Suprapubic skin (tissue), 4 donors: ENCODE measurements around the gene ZCCHC7. TPM values are rescaled to one million over a fixed set of nuclear protein-coding genes. Genes with fewer than 3 reads are reported as not detected.
"Not testable (repeated sequence)": the region's sequence is repeated elsewhere in the genome, so short reads cannot be mapped to it uniquely, and the experiment has no call there.

Source experiments
- DNase-seq, 2 donors: peaks; one replicate each; pipeline ENCODE4 v3.0.0-alpha.2; 2019; ENCODE audit warnings: low spot score in 2 of 2
- H3K27ac ChIP-seq: fragments of 200-600 bp; sonication (generic); one replicate; pipeline ENCODE4 v1.5.1; 2019
- H3K27me3 ChIP-seq: fragments of 200-600 bp; sonication (generic); one replicate; pipeline ENCODE4 v1.5.1; 2019
- H3K36me3 ChIP-seq: fragments of 200-600 bp; sonication (generic); one replicate; pipeline ENCODE4 v1.5.1; 2019
- H3K4me1 ChIP-seq: fragments of 200-600 bp; sonication (generic); one replicate; pipeline ENCODE4 v1.5.1; 2019
- H3K4me3 ChIP-seq: fragments of 200-600 bp; sonication (generic); one replicate; pipeline ENCODE4 v1.5.1; 2019; ENCODE audit warnings: mild to moderate bottlenecking
- H3K9me3 ChIP-seq: fragments of 200-600 bp; sonication (generic); one replicate; pipeline ENCODE4 v1.5.1; 2019
- EP300 ChIP-seq: sonication (generic); formaldehyde crosslinking; IDR thresholded peaks from one replicate; pipeline ENCODE4 v1.6.1; 2017; ENCODE audit warnings: antibody characterized with exemption
- POLR2A ChIP-seq, 2 donors: fragments of 450-650 bp; IDR thresholded peaks; one replicate each; pipeline ENCODE4 v1.6.1; 2017; ENCODE audit warnings: antibody characterized with exemption in 2 of 2, mild to moderate bottlenecking in 2 of 2, moderate library complexity in 2 of 2
- POLR2AphosphoS5 ChIP-seq, 3 donors: sonication (generic); formaldehyde crosslinking; IDR thresholded peaks; one replicate each; pipeline ENCODE4 v1.6.1; 2017; ENCODE audit warnings: antibody characterized with exemption in 3 of 3
- WGBS: methylation state at CpG from one replicate; pipeline ENCODE4 v1.1.5; 2018; 5-methylcytosine and 5-hydroxymethylcytosine counted together
- total RNA-seq, 4 donors: library from RNA; depleted of rRNA; stranded (reverse); fragments of >200 nt; gene quantifications; one replicate each; pipeline ENCODE4 v1.1.0, GENCODE V29; 2016
- TF ChIP-seq, protein P1 (sequence below), 2 donors: fragments of 200-600 bp in 1 of 2; fragments of 450-650 bp in 1 of 2; sonication (generic) in 1 of 2; IDR thresholded peaks; one replicate each; pipeline ENCODE4 v1.5.1; 2016 to 2019; ENCODE audit warnings: antibody characterized with exemption in 2 of 2, mild to moderate bottlenecking in 1 of 2, moderate library complexity in 1 of 2

The ZCCHC7 gene
- total RNA-seq, 4 donors from 2014 or later: 16.3 to 37.6 (median 20.4) TPM

DNA sequence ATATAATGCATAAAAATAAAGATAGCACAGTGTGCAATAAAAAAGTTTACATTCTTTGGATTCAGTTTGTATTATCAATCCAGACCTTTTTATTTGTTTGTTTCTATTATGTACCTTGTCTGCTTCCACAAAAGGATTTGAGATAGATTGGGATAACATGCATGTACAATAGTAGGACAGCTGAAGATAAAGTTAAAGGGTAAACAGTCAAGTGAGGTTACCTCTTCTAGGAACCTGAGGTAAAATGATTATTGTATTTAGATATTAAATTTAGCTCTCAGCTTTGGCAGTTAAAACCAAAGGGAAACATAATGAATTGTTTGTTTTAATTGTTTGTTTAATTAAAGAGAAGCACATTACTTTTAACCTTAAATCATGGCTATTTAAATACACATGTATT, 81.7 kb downstream of the ZCCHC7 start:
- Histone ChIP-seq H3K4me3 (no peak overlapping the region), H3K9me3 (no peaks in the 10 kb centered on the region), H3K36me3 (peaks cover 10% of the 10 kb centered on the region), H3K4me1 (peaks cover 5% of the 10 kb centered on the region), H3K27ac (no peak overlapping the region), H3K27me3 (no peaks in the 10 kb centered on the region)
- no peak for DNase-seq
- TF ChIP-seq POLR2A (IDR thresholded peaks at IDR 0.05): no peak
- TF ChIP-seq, protein P1, sequence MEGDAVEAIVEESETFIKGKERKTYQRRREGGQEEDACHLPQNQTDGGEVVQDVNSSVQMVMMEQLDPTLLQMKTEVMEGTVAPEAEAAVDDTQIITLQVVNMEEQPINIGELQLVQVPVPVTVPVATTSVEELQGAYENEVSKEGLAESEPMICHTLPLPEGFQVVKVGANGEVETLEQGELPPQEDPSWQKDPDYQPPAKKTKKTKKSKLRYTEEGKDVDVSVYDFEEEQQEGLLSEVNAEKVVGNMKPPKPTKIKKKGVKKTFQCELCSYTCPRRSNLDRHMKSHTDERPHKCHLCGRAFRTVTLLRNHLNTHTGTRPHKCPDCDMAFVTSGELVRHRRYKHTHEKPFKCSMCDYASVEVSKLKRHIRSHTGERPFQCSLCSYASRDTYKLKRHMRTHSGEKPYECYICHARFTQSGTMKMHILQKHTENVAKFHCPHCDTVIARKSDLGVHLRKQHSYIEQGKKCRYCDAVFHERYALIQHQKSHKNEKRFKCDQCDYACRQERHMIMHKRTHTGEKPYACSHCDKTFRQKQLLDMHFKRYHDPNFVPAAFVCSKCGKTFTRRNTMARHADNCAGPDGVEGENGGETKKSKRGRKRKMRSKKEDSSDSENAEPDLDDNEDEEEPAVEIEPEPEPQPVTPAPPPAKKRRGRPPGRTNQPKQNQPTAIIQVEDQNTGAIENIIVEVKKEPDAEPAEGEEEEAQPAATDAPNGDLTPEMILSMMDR (IDR thresholded peaks at IDR 0.05): no peak
- TF ChIP-seq EP300: no peak

DNA sequence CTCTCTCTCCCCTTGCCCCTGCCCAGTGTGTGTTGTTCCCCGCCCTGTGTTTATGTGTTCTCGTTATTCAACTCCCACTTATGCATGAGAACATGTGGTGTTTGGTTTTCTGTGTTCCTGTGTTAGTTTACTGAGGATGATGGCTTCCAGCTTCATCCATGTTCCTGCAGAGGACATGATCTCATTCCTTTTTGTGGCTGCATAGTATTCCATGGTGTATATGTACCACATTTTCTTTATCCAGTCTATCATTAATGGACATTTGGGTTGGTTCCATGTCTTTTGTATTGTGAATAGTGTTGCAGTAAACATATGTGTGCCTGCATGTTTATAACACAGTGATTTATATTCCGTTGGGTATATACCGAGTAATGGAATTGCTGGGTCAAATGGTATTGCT, 83.1 kb downstream of the ZCCHC7 start:
- H3K27ac ChIP-seq, H3K4me1 ChIP-seq, DNase-seq, H3K27me3 ChIP-seq, H3K4me3 ChIP-seq, H3K9me3 ChIP-seq: not testable (repeated sequence)
- peaks cover 13% of the 10 kb centered on the region for H3K36me3 ChIP-seq
- 94% methylated on average over 4 of the region's 4 CpGs for WGBS

DNA sequence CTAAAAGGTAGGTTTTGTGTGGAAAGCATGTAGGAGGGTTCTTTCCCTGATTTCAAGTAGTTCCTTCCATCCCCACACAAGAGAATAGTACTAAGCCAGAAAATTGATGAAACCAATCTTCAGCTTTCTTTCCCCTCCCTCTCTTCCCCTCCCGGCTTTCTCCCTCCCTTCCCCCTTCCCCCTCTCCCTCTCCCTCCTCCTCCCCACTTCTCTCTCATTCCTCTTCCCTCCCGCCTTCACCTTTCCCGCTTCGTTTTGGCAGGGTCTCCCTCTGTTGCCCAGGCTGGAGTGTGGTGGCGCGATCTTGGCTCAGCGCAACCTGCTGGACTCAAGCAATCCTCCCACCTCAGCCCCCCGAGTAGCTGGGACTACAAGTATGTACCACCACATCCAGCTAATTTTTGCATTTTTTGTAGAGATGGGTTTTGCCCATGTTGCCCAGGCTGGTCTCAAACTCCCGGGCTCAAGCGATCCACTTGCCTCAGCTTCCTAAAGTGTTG, 85.8 kb downstream of the ZCCHC7 start:
- Histone ChIP-seq H3K27ac (no peak overlapping the region), H3K36me3 (peaks cover 13% of the 10 kb centered on the region), H3K27me3 (no peaks in the 10 kb centered on the region), H3K4me1 (no peaks in the 10 kb centered on the region), H3K4me3 (no peak overlapping the region), H3K9me3 (no peaks in the 10 kb centered on the region)
- DNase-seq: no peak
- TF ChIP-seq, protein P1 (IDR thresholded peaks at IDR 0.05): no peak
- TF ChIP-seq POLR2AphosphoS5 (IDR thresholded peaks at IDR 0.05): no peak
- no peak for TF ChIP-seq POLR2A (IDR thresholded peaks at IDR 0.05)
- TF ChIP-seq EP300: no peak
- 93% methylated on average over 10 of the region's 10 CpGs for WGBS

DNA sequence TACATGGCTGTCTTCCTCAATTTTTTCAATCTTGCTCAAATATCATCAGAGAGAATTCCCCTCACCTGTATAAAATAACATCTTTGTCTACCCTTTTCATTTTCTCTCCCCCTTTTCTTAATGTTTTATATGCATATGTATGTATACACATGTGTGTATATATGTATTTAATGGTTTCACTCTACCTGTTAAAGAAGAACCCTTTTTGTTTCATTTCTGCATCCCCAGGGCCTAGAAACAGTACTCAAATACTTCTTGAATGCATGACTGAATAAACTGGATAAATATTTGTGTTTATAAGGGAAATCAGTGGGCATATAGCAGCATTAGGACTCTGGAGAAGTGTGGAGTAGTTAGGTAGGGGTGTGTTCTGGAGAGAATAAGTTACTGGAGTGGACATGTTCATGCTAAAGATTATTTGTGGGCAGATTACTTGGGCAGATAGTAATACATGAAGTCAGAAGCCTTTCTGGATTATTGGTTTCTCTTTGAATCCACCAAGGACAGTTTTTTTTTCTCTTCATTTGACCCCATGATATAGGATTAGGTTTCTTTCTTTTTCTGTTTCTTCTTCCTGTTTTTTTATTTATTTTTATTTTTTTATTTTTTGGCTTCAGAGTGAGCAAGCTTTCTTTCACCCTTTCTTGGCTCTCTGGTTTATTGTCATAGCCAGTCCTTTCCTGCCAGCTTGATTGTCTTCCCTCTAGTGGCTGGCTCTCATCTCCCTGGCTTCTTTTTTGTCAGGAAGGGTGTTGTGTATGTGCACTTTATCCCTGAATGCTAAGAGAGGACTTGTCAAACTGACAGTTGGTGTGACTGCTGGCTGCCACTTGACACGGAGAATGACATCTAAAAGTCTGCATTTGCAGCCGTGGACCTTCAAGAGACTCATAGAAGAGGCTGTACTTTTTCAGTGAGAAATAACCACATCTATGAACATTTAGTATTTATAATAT, 89.3 kb downstream of the ZCCHC7 start:
- H3K27ac ChIP-seq: no peak overlapping the region
- peaks cover 13% of the 10 kb centered on the region for H3K36me3 ChIP-seq
- H3K9me3 ChIP-seq: no peaks in the 10 kb centered on the region
- no peaks in the 10 kb centered on the region for H3K4me1 ChIP-seq
- TF ChIP-seq, protein P1 (IDR thresholded peaks at IDR 0.05): no peak
- no peak for TF ChIP-seq POLR2AphosphoS5 (IDR thresholded peaks at IDR 0.05)
- 43% methylated on average over 2 of the region's 2 CpGs for WGBS
- H3K4me3 ChIP-seq: no peak overlapping the region
- no peak for DNase-seq
- no peaks in the 10 kb centered on the region for H3K27me3 ChIP-seq

DNA sequence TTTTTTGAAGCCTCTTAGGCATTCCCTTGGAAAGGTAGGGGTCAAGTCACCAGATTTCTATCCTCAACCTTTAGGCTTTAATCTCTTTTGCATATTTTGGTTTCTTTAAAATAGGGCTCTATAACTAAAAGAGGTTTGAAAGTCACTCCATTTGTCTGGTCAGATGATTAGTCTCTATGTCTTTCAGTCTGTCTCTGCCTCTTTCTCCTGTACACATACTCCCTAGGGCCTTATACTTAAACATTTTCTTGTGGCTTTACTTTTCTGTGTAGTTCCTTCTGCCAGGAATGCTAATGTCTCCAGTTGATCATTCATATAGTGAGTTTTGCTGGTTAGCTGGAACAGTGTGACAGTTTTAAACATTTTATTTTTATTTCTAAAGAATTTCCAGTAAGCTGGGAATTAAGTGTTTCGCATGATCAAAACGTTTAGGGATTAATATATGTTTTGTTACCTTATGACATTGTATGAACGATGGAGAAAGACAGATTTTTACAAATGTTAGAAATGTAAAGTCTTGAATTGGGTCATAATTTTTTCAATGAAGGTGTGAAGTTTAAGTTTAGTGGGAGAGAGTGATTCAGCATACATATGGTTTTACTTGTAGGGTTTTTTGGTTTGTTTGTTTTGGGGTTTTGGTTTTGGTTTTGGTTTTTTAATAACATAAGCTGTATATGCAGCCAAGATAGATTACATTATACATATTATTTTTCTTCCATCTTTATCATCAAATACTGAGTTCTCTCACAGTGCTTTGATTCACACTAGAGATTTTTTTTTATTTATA, 90.6 kb downstream of the ZCCHC7 start:
- 88% methylated on average over 3 of the region's 3 CpGs for WGBS
- no peak overlapping the region for H3K27ac ChIP-seq

More for the DNA sequence above, 90.6 kb downstream of the ZCCHC7 start:
- no peak for DNase-seq
- TF ChIP-seq EP300 (no peak), POLR2A (IDR thresholded peaks at IDR 0.05) (no peak), POLR2AphosphoS5 (IDR thresholded peaks at IDR 0.05) (no peak)
- TF ChIP-seq, protein P1 (IDR thresholded peaks at IDR 0.05): no peak
- Histone ChIP-seq H3K4me3 (no peak overlapping the region), H3K4me1 (no peaks in the 10 kb centered on the region), H3K36me3 (peaks cover 13% of the 10 kb centered on the region), H3K27me3 (no peaks in the 10 kb centered on the region), H3K9me3 (no peaks in the 10 kb centered on the region)
